ENCODE results near the gene RAB31.
"Not testable (repeated sequence)": the region's sequence is repeated elsewhere in the genome, so short reads cannot be mapped to it uniquely, and the experiment has no call there.

DNA sequence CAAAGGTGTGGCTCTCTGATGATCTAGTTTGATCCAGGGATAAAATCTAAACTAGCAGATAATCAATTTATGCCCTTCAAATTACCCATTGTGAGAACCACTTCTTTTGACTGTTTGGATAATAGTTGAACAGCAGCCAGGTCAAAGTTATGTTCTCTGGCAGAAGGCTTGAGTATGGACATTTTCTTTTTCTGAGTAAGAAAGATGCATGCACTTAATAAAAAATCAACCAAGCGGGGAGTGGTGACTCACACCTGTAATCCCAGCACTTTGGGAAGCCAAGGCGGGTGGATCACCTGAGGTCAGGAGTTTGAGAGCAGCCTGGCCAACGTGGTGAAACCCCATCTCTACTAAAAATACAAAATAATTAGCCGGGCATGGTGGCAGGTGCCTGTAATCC lies 183.4 kb downstream of the RAB31 start:
- not testable (repeated sequence) for TF ChIP-seq GABPA (IDR thresholded peaks at IDR 0.05; ENCODE audit: low read depth); EP300 (IDR thresholded peaks at IDR 0.05; ENCODE audit: borderline replicate concordance in 1 of 2, low read depth in 1 of 2, low read length in 1 of 2); MXI1 (IDR thresholded peaks at IDR 0.05; ENCODE audit: low read depth, low read length); TEAD4 (IDR thresholded peaks at IDR 0.05; ENCODE audit: borderline replicate concordance, insufficient read depth); EZH2phosphoT487 (IDR thresholded peaks at IDR 0.05; ENCODE audit: borderline replicate concordance, low read depth); MEF2A (IDR thresholded peaks at IDR 0.05; ENCODE audit: borderline replicate concordance, low read depth); NRF1 (IDR thresholded peaks at IDR 0.05; ENCODE audit: low read depth, low read length)
- TF ChIP-seq, protein P1, sequence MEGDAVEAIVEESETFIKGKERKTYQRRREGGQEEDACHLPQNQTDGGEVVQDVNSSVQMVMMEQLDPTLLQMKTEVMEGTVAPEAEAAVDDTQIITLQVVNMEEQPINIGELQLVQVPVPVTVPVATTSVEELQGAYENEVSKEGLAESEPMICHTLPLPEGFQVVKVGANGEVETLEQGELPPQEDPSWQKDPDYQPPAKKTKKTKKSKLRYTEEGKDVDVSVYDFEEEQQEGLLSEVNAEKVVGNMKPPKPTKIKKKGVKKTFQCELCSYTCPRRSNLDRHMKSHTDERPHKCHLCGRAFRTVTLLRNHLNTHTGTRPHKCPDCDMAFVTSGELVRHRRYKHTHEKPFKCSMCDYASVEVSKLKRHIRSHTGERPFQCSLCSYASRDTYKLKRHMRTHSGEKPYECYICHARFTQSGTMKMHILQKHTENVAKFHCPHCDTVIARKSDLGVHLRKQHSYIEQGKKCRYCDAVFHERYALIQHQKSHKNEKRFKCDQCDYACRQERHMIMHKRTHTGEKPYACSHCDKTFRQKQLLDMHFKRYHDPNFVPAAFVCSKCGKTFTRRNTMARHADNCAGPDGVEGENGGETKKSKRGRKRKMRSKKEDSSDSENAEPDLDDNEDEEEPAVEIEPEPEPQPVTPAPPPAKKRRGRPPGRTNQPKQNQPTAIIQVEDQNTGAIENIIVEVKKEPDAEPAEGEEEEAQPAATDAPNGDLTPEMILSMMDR (IDR thresholded peaks at IDR 0.05), result not testable (repeated sequence)
- TF ChIP-seq, protein P2, sequence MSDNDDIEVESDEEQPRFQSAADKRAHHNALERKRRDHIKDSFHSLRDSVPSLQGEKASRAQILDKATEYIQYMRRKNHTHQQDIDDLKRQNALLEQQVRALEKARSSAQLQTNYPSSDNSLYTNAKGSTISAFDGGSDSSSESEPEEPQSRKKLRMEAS (IDR thresholded peaks at IDR 0.05; ENCODE audit: low read depth), result not testable (repeated sequence)
- TF ChIP-seq, protein P3, sequence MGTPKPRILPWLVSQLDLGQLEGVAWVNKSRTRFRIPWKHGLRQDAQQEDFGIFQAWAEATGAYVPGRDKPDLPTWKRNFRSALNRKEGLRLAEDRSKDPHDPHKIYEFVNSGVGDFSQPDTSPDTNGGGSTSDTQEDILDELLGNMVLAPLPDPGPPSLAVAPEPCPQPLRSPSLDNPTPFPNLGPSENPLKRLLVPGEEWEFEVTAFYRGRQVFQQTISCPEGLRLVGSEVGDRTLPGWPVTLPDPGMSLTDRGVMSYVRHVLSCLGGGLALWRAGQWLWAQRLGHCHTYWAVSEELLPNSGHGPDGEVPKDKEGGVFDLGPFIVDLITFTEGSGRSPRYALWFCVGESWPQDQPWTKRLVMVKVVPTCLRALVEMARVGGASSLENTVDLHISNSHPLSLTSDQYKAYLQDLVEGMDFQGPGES (IDR thresholded peaks at IDR 0.05; ENCODE audit: low read depth, low read length), result not testable (repeated sequence)
- TF ChIP-seq, protein P4, sequence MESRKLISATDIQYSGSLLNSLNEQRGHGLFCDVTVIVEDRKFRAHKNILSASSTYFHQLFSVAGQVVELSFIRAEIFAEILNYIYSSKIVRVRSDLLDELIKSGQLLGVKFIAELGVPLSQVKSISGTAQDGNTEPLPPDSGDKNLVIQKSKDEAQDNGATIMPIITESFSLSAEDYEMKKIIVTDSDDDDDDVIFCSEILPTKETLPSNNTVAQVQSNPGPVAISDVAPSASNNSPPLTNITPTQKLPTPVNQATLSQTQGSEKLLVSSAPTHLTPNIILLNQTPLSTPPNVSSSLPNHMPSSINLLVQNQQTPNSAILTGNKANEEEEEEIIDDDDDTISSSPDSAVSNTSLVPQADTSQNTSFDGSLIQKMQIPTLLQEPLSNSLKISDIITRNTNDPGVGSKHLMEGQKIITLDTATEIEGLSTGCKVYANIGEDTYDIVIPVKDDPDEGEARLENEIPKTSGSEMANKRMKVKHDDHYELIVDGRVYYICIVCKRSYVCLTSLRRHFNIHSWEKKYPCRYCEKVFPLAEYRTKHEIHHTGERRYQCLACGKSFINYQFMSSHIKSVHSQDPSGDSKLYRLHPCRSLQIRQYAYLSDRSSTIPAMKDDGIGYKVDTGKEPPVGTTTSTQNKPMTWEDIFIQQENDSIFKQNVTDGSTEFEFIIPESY (IDR thresholded peaks at IDR 0.05; ENCODE audit: borderline replicate concordance, low read depth), result not testable (repeated sequence)

Measured in SK-N-SH (cell line).